ENCODE data around the gene IL4R.
A peak's percentile ranks its signal among the peaks of the same experiment; 100 is the strongest.

The IL4R gene

DNA sequence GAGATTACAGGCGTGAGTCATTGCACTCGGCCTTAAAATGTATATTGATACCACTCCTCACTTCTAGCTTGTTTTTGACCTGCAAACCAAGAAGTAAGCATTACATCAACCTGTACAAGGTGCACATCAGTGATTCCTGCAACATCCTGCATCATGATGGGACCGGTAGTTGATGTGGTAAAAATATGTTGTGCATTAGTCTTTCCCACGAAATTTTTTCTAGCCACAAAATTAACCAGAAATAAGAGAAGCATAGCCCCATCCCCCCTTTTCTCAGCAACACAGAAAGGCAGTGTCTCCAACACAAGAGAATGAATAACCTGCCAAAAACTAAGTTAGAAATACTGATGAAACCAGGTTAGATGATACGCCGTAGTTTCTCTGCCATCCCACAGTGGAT lies 24.1 kb upstream of the IL4R start:
- DNase-seq, result no peak

DNA sequence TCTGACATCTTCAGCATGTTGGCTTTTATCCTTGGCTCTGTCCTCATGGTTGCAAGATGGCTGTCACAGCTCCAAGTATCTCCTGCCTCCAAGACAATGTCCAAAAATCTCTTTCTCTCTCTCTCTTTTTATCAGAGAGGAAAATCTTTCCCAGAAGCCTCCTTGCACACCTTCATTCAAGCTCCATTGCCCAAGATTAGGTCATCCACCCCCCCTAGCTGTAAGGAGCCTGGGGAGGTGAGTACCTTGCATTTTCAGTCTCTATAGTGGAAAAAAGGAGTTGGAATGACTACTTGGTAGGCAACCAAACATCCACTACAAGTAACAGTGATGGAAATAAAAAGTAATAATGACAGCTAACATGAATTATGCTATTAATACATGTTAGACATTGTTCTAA lies 23.2 kb upstream of the IL4R start:
- no peak for DNase-seq

- no peak for DNase-seq
Measured at GRCh38 chr16:27291106-27291505, 22.7 kb upstream of the IL4R start.

DNA sequence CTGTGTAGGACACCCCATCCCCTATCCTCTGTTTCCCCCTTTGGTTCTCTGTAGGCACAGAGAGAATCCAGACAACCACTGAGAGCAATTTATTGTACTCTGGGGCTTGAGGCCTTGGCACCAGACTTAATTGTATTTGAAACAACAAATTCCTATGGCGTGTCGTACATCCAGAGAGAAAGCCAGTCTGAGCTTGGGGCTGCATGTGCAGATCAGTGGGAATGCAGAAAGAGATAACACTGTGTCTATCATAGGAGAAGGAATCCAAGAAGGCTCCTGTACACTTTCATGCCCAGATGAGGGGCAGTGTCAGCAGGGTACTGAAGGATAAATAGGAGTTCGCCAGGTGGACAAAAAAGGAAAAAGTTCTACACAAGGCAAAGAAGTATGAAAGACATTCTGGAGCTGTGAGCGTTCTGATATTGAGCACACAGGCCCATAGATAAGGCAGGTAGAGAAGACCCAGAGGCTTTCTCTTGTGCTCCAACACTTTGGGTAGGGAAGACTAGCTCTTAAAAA lies 22.0 kb upstream of the IL4R start:
- DNase-seq, result no peak

DNA sequence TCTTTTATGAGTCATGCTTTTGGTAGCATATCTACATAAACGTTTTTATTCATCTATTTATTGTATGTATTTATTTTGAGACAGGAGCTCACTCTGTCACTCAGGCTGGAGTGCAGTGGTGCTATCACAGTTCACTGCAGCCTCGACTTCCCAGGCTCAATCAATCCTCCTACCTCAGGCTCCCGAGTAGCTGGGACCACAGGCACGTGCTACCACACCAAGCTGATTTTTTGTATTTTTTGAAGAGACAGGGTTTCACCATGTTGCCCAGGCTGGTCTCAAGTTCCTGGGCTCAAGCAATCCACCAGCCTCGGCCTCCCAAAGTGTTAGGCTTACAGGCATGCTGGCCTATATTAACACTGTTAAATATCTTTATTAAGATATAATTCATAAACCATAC lies 20.4 kb upstream of the IL4R start:
- DNase-seq, result no peak

GRCh38 chr16:27298132-27298531 lies 15.6 kb upstream of the IL4R start:
- no peak for DNase-seq

- DNase-seq, result no peak
Measured at GRCh38 chr16:27301236-27301861, 12.4 kb upstream of the IL4R start.

GRCh38 chr16:27302126-27302525 lies 11.6 kb upstream of the IL4R start:
- no peak for DNase-seq

DNA sequence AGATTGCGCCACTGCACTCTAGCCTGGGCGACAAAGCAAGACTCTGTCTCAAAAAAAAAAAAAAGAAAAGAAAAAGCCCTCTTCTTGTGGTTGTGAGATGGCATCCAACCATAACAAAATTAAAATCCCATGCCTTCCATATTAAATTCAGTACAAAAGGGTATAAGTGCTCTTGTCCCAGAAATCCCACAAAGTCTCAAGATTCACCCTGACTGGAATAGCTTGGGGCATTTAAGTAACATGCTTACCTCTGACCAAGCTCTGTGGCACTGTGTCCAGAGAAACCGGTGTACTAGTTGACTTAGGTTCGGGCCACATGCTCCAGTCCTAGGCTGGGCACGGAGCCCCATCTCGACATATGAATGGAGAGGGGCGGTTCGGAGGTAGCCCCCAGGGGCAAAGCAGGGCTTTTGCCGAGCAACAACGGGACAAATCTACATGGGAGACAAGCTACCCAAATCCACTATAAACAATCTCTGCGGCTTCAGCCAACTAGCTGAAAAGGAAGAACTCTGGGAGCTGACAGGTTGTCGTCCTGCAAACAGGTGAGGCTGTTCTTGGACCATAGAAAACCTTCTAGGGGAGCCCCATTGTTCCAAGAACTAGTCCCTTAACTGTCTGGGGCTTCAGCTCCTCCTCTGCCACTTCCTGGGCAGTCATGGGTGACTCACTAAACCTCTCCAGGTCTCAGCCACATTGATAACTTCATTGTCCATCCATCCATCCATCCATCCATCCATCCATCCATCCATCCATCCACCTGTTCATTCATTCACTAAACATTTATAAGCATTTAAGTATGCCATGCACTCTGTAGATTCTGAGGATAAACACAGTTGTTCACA lies 10.3 kb upstream of the IL4R start:
- DNase-seq, result no peak

DNA sequence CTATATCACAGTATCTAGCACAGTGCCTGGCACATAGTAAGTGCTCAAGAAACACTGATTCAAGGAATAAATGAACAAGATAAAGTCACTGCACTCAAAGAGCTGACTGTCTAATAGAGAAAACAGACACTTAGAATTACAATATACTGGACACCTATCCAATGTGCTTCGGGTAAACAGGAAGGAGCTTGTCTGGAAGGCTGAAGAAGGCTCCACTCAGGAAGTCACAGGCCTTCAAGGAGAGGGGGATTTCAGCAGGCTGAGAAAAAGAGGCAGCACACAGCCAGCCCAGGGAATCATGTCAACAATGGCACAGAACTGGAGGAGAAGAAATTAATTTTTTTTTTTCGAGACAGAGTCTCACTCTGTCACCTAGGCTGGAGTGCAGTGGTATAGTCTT lies 9.7 kb upstream of the IL4R start:
- DNase-seq, result no peak

DNA sequence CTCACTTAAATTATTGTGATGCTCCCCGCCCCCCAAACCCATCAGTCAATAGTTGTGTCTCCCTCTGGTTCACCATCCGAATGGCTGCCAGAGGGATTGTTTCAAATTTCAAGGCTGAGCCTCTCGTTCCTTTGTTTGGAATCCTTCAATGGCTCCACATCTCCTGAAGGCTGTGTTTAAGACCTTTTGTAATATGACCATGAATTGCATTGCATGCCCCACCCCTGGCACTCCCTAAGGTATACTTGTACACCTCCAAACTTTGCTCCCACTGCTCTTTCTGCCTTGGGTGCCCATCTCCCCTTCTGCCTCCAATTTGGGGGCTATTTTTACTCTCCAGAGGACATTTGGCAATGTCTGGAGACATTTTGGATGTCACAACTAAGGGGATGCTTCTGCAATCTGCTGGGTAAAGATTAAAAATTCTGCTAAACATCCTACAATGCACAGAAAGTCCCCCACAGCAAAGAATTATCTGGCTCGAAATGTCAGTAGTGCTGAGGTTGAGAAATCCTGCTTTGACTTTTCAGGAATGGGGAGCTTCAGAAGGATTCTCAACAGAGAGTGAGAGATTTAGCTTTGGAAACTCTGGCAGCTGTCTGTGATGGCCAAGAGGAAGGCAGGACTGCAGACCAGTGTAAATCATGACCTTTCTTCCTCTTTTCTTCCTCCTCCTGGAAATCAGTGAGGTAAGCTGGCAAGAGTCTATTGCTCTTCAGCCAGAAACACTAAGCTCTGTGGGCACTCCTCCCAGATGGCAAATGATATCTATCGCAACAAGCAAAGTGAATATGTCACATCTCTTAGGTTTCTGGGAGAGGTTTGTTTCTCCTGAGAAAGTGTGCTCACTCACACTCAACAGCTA lies 8.7 kb upstream of the IL4R start:
- no peak for DNase-seq

- no peak for DNase-seq
Measured at GRCh38 chr16:27305839-27306442, 7.8 kb upstream of the IL4R start.

DNA sequence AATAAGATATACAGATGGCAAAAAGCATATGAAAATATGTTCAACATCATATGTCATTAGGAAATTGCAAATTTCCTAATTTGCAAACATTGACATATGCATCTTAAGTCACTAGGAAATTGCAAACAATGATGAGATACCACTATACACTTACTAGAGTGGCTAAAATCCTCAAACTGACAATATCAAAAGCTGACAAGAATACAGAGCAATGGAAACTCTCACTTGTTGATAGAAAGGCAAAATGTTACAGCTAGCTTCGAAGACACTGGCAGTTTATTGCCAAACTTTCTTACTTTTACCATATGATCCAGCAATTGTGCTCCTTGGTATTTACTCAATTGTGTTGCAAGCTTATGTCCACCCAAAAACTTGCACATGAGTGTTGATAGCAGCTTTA lies 5.0 kb upstream of the IL4R start:
- no peak for DNase-seq

GRCh38 chr16:27310576-27311447 lies 3.0 kb upstream of the IL4R start:
- DNase-seq, result no peak

- no peak for DNase-seq
Measured at GRCh38 chr16:27311448-27311830, 2.3 kb upstream of the IL4R start.

DNA sequence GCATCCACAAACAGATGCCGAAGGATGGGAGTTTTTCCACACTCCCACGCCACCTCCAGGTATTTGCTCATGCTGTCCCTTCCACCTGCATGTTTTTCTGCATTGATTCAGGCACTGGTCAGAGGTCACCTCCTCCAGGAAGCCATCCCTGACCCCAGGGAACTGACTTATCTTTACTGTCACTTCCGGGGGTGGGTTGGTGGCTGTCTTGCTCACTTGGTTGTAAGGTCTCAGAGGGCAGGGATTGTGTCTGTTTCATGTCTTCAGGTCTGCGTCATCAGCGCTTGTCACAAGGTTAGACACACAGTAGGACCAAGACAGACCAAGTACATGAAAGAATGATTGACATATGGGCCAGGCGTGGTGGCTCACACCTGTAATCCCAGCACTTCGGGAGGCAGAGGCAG lies 1.9 kb upstream of the IL4R start:
- no peak for DNase-seq

DNA sequence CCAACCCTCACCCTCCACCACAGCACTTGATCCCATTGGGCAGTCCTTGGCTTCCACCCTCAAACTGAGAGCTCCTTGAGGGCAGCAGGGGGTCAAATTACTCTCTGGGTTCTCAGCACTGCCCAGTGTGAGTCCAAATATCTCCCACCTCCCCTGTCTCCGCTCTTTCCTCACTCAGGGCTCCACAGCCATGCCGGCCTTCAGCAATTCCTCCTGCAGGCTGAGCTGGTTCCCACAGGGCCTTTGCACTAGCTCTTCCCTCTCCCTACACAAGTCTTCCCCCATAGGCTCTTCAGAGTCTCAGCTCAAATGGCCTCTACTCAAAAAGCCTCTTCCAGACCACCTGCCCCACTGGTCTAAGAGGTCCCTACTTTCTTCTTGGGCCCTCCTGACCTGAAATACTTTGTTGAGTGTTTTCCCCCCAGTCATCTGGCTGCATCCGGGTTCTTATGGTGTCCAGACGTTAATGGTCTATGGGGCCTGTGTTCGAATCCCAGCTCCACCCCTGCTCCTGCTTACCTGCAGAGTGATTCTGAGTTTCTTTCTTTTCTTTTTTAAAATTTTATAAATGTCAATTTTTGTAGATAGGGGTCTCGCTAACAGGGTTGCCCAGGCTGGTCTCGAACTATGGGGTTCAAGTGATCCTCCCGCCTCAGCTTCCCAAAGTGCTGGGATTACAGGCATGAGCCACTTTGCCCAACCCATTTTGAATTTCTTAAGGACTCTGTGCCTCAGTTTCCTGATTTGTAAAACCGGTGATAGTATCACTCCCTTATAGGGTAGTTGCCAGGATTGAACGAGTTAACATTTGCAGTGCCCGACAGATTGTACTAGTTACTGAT lies 973 bp upstream of the IL4R start:
- no peak for DNase-seq

GRCh38 chr16:27314161-27314723 lies 468 bp downstream of the IL4R start:
- DNase-seq, result peak; percentile 54

- DNase-seq, result no peak
Measured at GRCh38 chr16:27314986-27315332, 1.2 kb downstream of the IL4R start.

DNA sequence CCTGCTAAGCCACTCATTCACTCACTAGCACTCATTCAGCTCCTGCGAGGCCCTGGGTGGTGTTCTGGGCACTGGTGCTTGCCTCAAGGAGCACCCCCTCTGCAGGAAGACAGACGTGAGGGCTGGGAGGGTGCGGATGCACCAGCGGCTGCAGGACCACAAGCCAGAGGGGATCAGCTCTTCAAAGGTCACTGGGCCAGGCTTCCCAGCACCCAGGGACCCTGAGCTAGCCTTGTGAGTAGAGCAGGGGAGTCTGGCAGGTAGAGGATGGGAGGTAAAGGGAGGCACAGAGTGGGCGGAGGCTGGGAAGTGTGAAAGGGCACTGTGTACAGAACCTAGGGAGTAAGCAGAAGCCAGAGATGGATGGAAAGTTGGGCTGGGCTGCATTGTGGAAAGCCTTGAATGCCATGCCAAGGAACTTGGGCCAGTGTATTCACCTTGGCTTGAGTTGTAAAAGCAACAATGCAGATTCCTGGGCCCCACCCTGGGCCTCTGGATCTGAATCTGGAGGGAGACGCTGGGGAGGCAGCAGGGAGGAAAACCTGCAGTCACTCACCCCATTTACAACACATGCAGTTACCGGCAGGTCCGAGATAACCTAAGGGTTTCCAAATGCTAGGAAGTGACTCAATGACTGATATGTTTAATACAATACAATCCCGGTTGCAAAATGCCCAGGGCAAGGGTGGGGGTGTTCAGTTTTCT lies 1.7 kb downstream of the IL4R start:
- DNase-seq, result peak; percentile 73
